SK-N-MC (cell line): ENCODE results near the gene BHMT.

Experiments
- DNase-seq: peaks from one replicate; pipeline ENCODE4 v3.0.0-alpha.2; 2011; ENCODE audit warnings: low read depth, low spot score
- H3K27ac ChIP-seq: fragments of 200-600 bp; sonication (generic); 2 replicates; pipeline ENCODE4 v1.5.1; 2016; ENCODE audit warnings: mixed run types
- H3K36me3 ChIP-seq: fragments of 200-600 bp; sonication (generic); 2 replicates; pipeline ENCODE4 v1.6.1; 2017; ENCODE audit warnings: antibody characterized with exemption, low read length, mixed read lengths; ENCODE audit not compliant: insufficient read depth
- H3K4me3 ChIP-seq: fragments of 200-600 bp; sonication (generic); 2 replicates; pipeline ENCODE4 v1.5.1; 2016
- H3K9ac ChIP-seq: fragments of 200-600 bp; sonication (generic); 2 replicates; pipeline ENCODE4 v1.8.0; 2017; ENCODE audit warnings: mixed run types, mixed read lengths; ENCODE audit not compliant: insufficient read length
- H3K9me3 ChIP-seq: fragments of 200-600 bp; sonication (generic); 2 replicates; pipeline ENCODE4 v1.6.1; 2017; ENCODE audit warnings: low read depth, mild to moderate bottlenecking, antibody characterized with exemption, low read length, moderate library complexity, mixed read lengths
- EZH2 ChIP-seq: fragments of 200-600 bp; sonication (generic); IDR thresholded peaks from one replicate; pipeline ENCODE4 v1.6.1; 2017; ENCODE audit warnings: antibody characterized with exemption
- FOXP2 ChIP-seq: optimal IDR thresholded peaks from 2 replicates; pipeline ENCODE3; 2011; ENCODE audit warnings: mild to moderate bottlenecking, moderate library complexity; ENCODE audit not compliant: insufficient read depth; ENCODE audit errors: extremely low read length, control extremely low read depth
- POLR2AphosphoS5 ChIP-seq: IDR thresholded peaks from 2 replicates; pipeline ENCODE4 v1.6.1; 2012; ENCODE audit warnings: mild to moderate bottlenecking, low read depth, low read length, borderline replicate concordance

BHMT gene

DNA sequence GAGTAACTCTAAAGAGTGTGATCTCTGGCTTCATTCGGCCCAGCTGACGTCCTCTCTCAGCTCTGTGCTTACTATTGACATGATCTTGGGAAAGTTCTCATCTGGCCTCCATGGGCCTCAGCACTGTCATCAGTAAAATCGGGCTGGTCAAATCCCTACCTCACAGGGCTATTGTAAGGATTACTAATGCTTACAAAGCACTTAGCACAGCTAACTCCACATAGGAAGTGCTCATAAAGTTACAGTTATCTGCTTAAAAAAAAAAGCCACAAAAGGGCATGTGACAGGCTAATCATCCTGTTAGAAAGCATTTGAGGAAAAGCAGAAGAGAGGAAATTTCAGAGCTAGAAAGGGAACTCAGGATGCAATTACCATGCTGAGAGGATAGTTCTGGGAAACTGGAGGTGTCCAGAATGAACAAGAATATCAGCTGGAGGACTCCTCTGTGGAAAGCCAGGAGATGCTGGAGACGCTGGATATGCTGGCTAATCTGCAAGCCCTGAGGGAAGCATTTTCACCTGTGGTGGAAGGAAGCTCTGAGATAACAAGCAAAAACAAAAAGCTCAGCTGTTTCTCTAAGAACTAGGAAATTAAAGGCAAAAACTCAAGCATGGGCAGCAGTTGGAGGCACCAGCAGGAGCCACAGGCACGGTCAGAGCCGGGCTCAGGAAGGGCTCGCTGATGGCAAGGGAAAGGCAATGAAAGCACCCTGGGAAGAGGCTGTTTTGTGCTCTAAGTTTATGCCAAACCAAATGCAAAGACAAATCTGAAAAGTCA lies 4.4 kb upstream of the BHMT start:
- no peak overlapping the region for H3K9ac ChIP-seq
- DNase-seq, result no peak
- TF ChIP-seq POLR2AphosphoS5 (no peak), FOXP2 (no peak), EZH2 (no peak)
- H3K4me3 ChIP-seq, result no peak overlapping the region
- H3K36me3 ChIP-seq, result no peaks in the 10 kb centered on the region
- H3K27ac ChIP-seq, result no peak overlapping the region
- no peaks in the 10 kb centered on the region for H3K9me3 ChIP-seq

DNA sequence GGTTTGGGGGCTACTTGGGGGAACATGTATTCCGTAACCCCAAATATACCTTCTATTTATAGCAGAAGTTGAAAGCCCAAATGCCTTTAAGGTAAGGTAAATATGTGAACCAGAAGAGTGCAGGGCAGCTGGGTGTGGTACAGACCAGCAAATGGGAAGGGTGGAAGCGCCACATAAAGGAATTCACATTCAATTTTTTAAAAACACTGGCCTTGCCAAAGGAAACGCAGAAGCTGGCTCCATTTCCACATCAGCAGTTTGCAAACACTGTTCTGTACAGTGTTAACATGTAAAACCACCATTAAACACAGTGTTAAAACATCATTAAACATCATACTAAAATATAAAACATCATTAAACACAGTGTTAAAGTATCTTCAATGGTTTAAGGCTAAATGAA lies 3.5 kb upstream of the BHMT start:
- H3K27ac ChIP-seq, result no peak overlapping the region
- no peak overlapping the region for H3K4me3 ChIP-seq
- no peak overlapping the region for H3K9ac ChIP-seq
- DNase-seq, result no peak
- no peaks in the 10 kb centered on the region for H3K36me3 ChIP-seq
- no peaks in the 10 kb centered on the region for H3K9me3 ChIP-seq
- no peak for TF ChIP-seq EZH2
- no peak for TF ChIP-seq FOXP2
- TF ChIP-seq POLR2AphosphoS5, result no peak

GRCh38 chr5:79108792-79109191 lies 2.8 kb upstream of the BHMT start:
- H3K36me3 ChIP-seq, result no peaks in the 10 kb centered on the region
- no peaks in the 10 kb centered on the region for H3K9me3 ChIP-seq
- no peak for DNase-seq
- no peak overlapping the region for H3K4me3 ChIP-seq
- H3K27ac ChIP-seq, result no peak overlapping the region
- TF ChIP-seq EZH2 (no peak), POLR2AphosphoS5 (no peak), FOXP2 (no peak)
- no peak overlapping the region for H3K9ac ChIP-seq

GRCh38 chr5:79109527-79110492 lies 1.8 kb upstream of the BHMT start:
- H3K4me3 ChIP-seq, result no peak overlapping the region
- no peak overlapping the region for H3K27ac ChIP-seq
- H3K9me3 ChIP-seq, result no peaks in the 10 kb centered on the region
- H3K36me3 ChIP-seq, result no peaks in the 10 kb centered on the region
- TF ChIP-seq FOXP2, result no peak
- TF ChIP-seq EZH2, result no peak
- no peak for TF ChIP-seq POLR2AphosphoS5
- DNase-seq, result no peak
- H3K9ac ChIP-seq, result no peak overlapping the region

- DNase-seq, result no peak
- no peak for TF ChIP-seq EZH2
- TF ChIP-seq FOXP2, result no peak
- no peak for TF ChIP-seq POLR2AphosphoS5
- no peak overlapping the region for H3K27ac ChIP-seq
- H3K9me3 ChIP-seq, result no peaks in the 10 kb centered on the region
- no peak overlapping the region for H3K4me3 ChIP-seq
- no peaks in the 10 kb centered on the region for H3K36me3 ChIP-seq
- H3K9ac ChIP-seq, result no peak overlapping the region
These were observed 522 bp downstream of the BHMT start for GRCh38 chr5:79111960-79112702.

- Histone ChIP-seq H3K36me3 (no peaks in the 10 kb centered on the region), H3K4me3 (no peak overlapping the region)
- TF ChIP-seq POLR2AphosphoS5 (no peak), FOXP2 (no peak), EZH2 (no peak)
These were observed 1.1 kb downstream of the BHMT start for GRCh38 chr5:79112703-79113058.

GRCh38 chr5:79119486-79119885 lies 7.9 kb downstream of the BHMT start:
- H3K4me3 ChIP-seq, result no peak overlapping the region
- H3K27ac ChIP-seq, result no peak overlapping the region
- H3K9me3 ChIP-seq, result no peaks in the 10 kb centered on the region
- no peak for DNase-seq
- no peak for TF ChIP-seq EZH2
- no peak for TF ChIP-seq FOXP2
- no peak for TF ChIP-seq POLR2AphosphoS5
- no peaks in the 10 kb centered on the region for H3K36me3 ChIP-seq
- no peak overlapping the region for H3K9ac ChIP-seq

More at GRCh38 chr5:79112703-79113058, 1.1 kb downstream of the BHMT start:
- no peaks in the 10 kb centered on the region for H3K9me3 ChIP-seq
- no peak overlapping the region for H3K9ac ChIP-seq
- DNase-seq, result no peak
- no peak overlapping the region for H3K27ac ChIP-seq

GRCh38 chr5:79120221-79120620 lies 8.6 kb downstream of the BHMT start:
- DNase-seq, result no peak
- no peaks in the 10 kb centered on the region for H3K36me3 ChIP-seq
- no peak for TF ChIP-seq FOXP2
- no peak for TF ChIP-seq POLR2AphosphoS5
- no peak for TF ChIP-seq EZH2

More at GRCh38 chr5:79120221-79120620, 8.6 kb downstream of the BHMT start:
- Histone ChIP-seq H3K9me3 (no peaks in the 10 kb centered on the region), H3K27ac (no peak overlapping the region), H3K9ac (no peak overlapping the region), H3K4me3 (no peak overlapping the region)
